Measurements from ENCODE around the gene IL31. TPM values are rescaled to one million over a fixed set of nuclear protein-coding genes. Genes with fewer than 3 reads are reported as not detected.
"Not testable (repeated sequence)": the region's sequence is repeated elsewhere in the genome, so short reads cannot be mapped to it uniquely, and the experiment has no call there.

Gene IL31
- total RNA-seq, 1 donor from 2014 or later: not detected

DNA sequence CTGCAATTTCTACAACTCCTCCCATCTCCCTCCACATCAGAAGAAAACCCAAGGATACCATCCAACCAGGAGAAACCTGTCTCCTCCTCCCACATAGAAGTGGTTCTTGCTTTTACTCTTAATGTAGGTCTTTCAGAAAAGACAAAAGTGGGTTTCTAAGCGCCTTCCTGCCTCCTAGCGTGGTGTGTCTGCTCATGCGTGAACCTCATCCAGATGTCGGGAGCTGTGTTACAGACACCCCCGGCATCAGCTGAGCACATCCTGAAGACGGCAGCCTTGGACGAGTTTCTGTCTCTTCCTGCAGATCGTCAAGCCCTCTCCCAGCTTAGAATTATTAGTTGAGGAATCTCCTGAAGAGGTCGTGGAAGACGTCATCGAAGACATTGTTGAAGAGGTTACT is 18.4 kb upstream of the IL31 start:
- DNase-seq (ENCODE audit: low spot score): no peak

DNA sequence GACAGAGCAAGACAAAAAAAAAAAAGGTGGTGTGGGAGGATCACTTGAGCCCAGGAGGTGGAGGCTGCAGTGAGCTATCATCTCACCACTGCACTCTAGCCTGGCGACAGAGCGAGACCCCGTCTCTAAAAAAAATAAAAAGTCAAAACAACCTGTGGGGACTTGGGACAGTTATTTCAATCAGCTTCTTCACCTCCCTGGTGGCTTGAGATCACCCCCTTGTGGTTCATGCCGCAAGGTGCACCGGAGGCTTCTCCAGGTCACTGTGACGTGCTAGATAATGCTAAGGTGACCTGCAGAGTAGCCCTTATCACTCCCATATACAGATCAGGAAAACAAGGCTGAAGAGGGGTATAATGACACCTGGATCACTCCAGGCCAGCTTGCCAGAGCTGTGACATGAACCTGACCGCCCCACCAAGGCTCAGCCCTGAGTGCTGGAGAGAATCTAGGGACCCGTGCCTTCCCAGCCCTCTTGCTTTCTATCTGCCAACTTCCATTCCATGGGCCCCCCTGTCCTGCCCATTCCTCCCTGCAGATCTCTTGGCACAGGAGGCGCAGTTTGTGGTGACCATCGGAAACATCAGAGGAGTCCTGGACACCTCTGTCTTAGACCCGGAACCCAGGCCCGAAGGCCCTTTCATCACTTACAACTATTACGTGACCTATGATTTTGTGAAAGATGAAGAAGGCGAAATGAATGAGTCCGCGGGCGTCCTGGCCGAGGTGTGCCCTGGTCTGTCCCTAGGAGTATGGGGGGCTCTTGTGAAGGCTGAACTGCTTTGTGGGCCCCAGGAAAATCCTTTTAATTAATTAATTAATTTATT is 17.0 kb upstream of the IL31 start:
- no peak for DNase-seq (ENCODE audit: low spot score)

DNA sequence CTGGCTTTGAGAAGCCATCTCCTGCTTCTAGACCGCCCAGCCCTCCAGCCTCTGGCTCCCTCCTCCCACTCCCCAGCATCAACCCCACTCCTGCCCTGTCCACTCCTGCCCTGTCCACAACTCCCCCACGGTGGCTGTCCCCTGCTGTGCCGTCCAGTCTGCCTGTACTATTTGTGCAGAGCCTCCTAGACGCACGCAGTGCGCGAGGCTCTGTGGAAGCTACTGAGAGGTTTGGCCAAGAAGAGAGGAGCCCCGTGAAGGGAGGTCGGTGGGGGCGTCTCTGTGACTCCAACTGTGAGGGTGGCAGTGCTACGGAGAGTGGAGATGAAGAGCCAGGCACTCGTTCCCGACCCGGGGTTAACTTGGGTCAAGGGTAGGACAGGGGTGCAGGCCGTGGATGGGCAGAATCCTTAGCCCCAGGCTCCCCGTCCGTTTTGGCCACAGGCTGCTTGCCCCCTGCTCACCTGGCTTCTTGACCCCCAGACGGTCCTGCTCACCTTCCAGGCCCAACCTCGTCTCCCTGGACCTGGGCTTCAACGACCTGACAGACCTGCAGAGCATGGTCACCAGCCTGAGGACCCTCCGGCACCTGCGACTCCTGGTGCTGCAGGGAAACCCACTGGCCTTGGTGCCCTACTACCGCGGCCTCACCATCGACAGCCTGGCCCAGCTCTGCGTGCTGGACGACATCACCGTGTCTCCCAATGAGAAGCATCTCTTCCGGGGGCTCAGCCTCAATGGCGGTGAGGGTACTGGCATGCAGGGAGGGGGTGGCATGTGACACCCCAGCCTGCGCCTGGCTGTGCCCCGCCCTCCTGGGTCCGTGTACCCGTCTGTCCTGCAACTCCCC is 15.8 kb upstream of the IL31 start:
- no peak for DNase-seq (ENCODE audit: low spot score)

DNA sequence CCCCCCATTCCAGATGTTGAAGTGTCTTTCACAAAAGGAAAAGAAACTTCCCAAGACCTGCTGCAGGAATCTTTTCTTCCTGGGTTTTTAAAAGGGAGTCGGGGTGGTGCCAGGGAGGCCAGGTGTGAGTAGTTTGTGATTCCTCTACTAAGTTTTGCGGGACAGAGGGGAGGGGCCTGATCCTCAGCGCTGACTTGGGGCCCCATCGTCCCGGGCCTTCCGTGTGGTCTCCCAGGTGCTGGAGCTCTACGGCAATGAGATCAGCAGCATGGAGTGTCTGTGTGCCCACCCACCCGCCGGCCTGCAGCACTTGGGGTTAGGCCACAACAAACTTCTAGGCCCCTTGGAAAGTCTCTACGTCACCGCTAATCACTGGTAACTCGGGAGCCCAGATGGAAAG is 13.4 kb upstream of the IL31 start:
- DNase-seq (ENCODE audit: low spot score): no peak

DNA sequence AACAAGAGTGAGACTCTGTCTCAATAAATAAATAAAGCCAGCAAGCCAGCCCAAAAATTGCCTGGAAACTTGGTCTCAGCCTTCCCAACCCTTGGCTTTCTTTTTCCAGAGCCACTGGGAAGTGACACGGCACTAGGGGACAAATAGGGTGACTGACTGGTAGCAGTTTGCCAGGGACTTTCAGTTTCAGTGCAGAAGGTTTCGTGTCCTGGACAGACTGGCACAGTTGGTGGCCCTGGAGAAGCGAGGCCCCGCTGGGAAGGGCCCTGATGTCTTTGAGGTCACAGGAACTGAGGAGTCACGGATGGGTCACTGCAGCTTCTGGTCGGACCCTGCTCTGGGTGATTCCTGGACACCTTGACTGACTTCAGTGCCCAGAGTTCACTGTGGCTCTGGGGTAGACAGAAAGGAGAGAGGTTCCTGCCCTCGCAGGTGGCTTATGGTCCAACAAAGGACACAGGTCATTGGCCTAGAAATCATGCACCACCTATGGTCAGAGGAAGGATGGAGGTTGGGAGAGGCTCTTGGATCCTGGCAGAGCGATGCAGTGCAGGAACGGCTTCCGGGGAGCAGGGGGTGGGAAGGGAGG is 11.6 kb upstream of the IL31 start:
- DNase-seq (ENCODE audit: low spot score): no peak

DNA sequence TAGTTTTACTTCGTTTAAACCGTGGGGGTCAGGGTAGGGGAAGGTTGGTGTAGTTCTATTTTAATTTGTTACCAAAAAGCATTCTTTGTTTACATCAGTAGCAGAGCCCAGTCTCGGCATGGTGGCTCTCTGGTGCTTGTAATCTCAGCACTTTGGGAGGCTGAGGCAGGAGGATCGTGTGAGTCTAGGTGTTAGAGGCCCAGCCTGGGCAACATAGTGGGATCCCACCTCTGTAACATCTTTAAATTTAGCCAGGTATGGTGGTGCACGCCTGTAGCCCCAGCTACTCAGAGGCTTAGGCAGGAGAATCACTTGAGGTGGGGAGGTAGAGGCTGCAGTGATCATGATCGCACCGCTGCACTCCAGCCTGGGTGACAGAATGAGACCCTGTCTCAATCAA is 11.1 kb upstream of the IL31 start:
- no peak for DNase-seq (ENCODE audit: low spot score)

DNA sequence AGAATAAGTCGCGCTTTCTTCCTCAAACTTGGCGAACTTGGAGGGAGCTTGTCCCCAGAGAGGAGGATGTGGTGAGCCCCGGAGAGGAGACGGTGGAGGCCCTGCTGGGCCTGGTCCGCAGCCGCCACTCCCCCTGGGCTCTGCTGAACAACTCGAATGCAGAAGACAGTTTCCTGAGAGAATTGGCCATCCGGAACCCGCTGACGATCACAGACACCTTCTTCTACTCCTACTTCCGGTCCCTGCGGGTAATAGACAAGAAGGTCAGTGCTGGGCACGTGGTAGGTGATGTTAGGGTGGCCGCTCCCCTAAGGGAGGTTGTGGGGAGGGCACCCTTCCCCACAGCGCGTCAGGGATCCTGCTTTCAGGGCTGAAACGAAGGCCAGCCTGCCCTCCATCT is 10.5 kb upstream of the IL31 start:
- DNase-seq (ENCODE audit: low spot score): no peak

DNA sequence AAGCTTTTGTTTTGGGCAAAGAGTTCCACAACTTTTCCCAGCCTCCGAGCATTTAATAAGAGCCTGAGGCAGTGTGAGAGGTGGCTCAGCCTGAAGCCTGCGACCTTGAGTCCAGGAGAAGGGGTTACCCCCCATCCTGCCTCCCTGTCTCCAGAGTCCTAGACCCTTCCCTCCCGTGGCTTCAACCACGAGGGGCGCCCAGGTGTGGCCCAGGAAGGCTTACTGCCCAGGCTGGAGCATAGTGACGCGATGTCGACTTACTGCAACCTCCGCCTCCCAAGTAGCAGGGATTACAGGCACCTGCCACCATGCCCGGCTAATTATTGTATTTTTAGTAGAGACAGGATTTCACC is 9.5 kb upstream of the IL31 start:
- no peak for DNase-seq (ENCODE audit: low spot score)

DNA sequence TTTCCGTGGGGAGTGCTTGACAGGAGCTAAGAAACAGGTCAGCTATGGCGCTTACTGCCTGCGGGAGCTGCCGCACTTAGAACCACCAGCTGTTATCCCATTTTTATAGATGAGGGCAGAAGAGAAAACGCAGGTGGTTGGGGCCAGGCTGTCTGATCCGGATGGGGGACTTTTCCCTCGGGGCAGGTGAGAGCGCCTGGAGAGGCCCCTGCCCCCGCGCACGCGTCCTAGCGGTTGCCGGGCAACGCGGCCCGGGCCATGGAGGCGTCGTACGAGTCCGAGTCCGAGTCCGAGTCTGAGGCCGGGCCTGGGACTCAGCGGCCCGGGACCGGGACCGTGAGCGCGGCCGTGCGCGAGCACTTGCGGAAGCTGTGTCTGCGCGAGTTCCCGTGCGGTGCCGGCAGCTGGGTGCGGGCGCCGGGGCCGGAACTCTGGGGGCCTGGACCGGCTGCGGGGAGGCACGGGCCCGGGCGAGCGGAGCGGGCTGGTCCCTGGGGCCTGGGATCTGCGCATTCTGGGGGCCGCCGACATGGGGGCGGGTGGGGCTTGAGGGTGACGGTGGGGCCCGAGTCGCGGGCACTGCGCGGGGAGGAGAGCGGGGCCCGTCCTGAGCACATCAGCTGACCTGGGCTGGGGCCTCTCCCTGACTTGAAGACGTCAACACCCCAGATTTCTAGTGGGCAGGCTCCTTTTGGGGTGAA is 9.0 kb upstream of the IL31 start, which contains the start of gene LRRC43:
LRRC43 (plus strand) TSS at position 237 of the 701 bp plus-strand sequence; CDS start at position 259, 22 bp downstream.
- no peak for DNase-seq (ENCODE audit: low spot score)

DNA sequence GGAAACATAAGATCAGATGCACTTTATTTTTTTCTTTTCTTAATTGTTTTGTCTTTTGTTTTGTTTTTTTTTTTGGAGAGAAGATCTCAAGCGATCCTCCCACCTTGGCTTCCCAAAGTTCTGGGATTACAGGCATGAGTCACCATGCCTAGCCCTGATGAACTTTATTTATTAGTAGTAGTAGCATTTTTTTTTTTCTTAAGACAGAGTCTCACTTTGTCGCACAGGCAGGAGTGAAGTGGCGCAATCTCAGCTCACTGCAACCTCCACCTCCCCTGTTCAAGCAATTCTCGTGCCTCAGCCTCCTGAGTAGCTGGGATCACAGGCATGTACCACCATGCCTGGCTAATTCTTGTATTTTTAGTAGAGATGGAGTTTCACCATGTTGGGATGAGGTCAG is 2.5 kb upstream of the IL31 start:
- not testable (repeated sequence) for DNase-seq (ENCODE audit: low spot score)

DNA sequence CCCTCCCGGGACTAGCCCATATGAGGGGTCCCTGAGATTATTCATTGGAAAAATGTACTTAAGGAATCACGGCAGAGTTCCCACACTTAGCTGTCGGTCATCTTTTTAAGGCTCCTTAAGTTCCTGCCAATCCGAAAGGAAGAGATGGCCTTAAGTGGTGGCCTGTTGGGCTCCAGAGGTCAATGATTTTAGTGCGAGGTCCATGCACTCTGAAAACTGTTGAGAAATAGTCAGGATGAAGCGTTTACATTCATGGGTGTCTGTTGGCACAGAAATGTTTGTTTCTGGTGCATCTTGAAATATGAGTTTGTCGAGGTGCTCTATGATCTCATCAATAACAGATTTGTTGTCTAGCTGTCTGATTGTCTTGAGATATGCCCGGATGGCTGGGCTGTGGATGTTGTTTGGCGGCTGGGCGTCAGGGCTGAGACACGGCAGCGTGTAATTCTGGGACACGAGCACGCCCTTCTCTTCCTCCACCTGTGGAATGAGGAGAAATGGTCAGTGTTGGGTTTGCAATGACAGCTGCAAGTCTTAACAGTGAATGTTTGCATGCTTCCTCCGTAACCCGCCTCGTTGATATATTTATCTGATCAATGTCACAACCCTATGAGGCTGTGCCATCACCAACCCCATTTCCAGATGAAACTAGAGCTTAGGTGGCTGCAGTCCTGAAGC is 1.6 kb downstream of the IL31 start:
- DNase-seq (ENCODE audit: low spot score): no peak

DNA sequence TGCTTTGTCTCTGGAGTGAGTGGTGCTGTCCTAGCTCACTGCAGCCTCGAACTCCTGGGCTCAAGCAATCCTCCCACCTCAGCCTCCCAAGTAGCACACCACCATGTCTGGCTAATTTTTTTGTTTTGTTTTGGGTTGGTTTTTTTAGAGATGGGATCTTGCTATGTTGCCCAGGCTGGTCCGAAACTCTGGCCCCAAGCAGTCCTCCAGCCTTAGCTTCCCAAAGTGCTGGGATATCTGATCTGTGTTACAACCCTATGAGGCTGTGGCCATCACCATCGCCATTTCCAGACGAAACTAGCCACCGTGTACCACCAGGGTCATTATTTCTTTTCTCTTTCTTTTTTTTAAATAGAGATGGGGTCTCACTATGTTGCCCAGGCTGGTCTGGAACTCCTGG is 2.6 kb downstream of the IL31 start:
- no peak for DNase-seq (ENCODE audit: low spot score)

DNA sequence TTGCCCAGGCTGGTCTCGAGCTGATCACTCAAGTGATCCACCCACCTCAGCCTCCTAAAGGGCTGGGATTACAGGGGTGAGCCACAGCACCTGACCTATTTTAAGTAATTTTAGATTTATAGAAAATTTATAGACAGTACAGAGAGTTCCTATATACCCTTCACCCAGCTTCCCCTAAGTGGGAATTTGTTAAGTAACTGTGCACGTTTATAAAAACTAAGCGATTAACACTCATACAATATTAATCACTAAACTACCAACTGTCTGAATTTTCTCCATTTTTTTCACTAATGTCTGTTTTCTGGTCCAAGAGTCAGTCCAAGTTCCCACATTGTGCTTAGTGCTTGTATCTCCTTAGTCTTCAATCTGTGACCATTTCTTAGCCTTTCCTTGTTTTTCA is 5.5 kb downstream of the IL31 start:
- no peak for DNase-seq (ENCODE audit: low spot score)

DNA sequence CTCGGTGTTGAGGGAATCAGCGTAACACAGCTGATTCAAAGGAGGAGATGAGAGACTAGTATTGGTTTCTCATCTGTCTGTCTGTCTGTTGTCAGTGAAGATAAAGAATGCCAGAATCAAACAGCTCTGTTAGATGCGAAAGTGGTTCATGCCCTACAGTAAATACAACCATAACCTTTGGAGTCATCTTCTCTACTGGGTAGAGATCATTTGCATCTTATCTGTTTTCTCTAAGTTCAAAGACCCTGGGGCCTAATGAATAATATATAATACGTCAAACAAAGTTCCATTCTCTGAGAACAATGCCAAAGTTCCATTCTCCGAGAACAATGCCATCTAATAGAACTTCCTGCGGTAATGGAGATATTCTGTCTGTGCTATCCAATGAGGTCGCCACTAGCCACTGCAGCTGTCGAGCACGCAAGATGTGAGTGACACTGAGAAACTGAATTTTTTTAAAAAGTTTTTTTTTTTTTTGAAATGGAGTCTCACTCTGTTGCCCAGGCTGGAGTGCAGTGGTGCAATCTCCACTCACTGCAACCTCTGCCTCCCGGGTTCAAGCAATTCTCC is 6.6 kb downstream of the IL31 start:
- no peak for DNase-seq (ENCODE audit: low spot score)

DNA sequence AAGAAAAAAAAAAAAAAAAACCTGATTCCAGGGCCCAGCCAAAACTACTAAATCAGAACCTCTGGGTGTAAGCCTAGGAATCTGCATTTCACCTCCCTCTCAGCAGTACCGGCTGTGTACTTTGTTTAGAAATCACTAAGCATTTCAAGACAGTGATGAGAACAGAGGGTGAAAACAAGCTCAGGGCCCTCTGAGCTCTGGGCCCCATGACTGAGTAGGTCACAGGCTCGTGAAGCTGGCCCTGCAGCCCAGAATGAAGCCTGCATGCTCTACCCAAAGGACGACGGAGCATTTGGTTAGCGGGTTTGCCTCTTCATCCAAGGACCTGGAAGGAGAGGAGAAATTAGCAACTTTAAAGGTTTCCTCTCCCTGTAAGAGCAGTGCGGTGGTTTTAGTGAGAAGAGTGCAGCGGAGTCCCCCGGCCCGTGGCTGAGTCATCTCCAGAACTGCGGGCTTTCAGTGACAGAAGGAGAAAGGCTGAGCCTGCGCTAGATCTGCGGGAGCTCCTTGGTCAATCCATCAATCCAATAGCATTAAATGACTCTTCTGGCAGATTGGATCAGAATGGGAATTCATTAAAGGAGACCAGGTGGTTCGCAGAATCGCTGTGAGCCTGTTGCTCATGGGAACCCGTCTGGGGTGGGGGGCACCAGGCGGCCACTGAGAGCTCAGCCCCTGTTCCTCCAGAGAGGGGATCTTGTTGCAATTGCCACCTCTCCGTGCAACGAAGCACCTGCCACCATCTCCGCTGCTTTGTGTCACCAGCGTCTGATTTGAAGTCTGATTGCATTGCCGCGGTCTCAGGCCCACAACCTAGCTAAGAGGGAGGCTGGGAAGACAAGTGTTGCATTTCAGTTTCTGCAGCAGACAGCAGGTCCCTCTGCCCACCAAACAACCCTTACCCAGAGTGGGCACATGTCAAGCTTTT is 7.3 kb downstream of the IL31 start:
- DNase-seq (ENCODE audit: low spot score): no peak

DNA sequence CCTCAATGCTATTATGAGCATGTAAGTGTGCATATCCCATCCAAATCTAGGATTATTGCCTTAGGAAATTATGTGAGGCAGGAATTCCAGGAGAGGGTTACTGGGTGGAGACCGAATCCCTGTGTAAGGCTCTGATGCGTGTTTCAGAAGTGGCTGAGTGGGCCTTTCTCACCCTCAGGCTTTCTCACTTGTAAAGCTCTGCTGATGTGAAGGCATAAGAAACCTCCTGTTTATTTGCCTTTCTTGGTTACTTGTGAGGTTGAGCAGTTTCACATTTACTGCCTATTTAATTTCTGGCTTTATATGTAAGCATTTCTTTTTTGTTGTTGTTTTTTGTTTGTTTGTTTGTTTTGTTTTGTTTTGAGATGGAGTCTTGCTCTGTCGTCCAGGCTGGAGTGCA is 11.0 kb downstream of the IL31 start:
- DNase-seq (ENCODE audit: low spot score): no peak

DNA sequence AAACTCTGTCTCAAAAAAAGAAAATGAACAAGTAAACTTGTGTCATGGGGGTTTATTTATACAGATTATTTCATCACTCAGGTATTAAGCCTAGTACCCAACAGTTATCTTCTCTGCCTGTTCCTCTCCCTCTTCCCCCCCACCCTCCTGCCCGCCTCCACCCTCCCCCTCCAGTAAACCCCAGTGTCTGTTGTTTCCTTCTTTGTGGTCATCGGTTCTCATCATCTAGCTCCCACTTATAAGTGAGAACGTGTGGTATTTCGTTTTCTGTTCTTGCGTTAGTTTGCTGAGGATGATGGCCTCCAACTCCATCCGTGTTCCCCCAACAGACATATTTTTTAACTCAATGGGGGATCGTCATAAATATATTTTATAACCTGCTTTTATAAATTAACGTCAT is 12.3 kb downstream of the IL31 start:
- no peak for DNase-seq (ENCODE audit: low spot score)

DNA sequence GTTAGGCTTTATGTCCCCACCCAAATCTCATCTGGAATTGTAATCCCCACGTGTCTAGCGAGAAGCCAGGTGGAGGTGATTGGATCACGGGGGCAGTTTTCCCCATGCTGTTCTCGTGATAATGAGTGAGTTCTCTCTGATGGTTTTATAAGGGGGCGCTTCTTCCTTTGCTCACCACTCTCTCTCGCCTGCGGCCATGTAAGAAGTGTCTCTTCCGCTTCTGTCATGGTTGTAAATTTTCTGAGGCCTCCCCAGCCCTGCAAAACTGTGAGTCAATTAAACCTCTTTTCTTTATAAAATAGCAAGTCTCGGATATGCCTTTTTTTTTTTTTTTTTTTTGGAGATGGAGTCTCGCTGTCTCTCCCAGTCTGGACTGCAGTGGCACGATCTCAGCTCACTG is 13.3 kb downstream of the IL31 start:
- DNase-seq (ENCODE audit: low spot score): no peak

DNA sequence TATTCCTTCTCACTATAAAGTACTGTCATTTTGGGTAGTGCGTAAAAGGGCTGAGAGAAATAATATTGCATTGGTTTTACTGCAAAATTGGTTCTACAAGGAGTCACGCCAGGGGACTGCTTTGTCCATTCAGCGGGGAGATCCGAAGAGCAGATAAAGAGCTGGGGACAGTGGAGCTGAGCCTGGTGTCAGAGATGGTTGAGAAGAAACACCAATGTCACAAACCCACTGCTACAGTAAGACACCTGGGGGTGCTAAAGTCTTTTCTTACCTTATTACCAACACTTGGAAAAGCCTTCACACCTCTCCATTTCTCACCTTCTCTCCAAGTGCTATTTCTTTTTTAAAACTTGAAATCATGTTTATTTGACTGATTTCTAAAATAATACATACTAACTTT is 14.1 kb downstream of the IL31 start:
- no peak for DNase-seq (ENCODE audit: low spot score)
